ENCODE results near the gene CAV3. TPM values are rescaled to one million over a fixed set of nuclear protein-coding genes. Genes with fewer than 3 reads are reported as not detected.

CAV3 gene
- total RNA-seq, 1 experiment from 2014 or later: not detected

GRCh38 chr3:8755564-8756237 lies 22.1 kb downstream of the CAV3 start:
- in situ Hi-C loops (cut with HindIII; ENCODE audit: low pct_unique_long_range_greater_than_20kb, low sequenced_read_pairs): no loop called here

GRCh38 chr3:8756671-8757070 lies 23.1 kb downstream of the CAV3 start:
- DNase-seq (ENCODE audit: low read depth, low spot score): no peak
- in situ Hi-C loops (cut with HindIII; ENCODE audit: low pct_unique_long_range_greater_than_20kb, low sequenced_read_pairs): no loop called here

More at GRCh38 chr3:8755564-8756237, 22.1 kb downstream of the CAV3 start:
- peak; percentile 56 for DNase-seq (ENCODE audit: low read depth, low spot score)

- in situ Hi-C loops (cut with HindIII; ENCODE audit: low pct_unique_long_range_greater_than_20kb, low sequenced_read_pairs): no loop called here
- DNase-seq (ENCODE audit: low read depth, low spot score): peak; percentile 33
These were observed 24.2 kb downstream of the CAV3 start for GRCh38 chr3:8757551-8758518.

- DNase-seq (ENCODE audit: low read depth, low spot score): no peak
- in situ Hi-C loops (cut with HindIII; ENCODE audit: low pct_unique_long_range_greater_than_20kb, low sequenced_read_pairs): no loop called here
These were observed 25.6 kb downstream of the CAV3 start for GRCh38 chr3:8759038-8759707.

GRCh38 chr3:8760091-8760490 lies 26.5 kb downstream of the CAV3 start:
- in situ Hi-C loops (cut with HindIII; ENCODE audit: low pct_unique_long_range_greater_than_20kb, low sequenced_read_pairs): no loop called here

GRCh38 chr3:8760506-8760905 lies 26.9 kb downstream of the CAV3 start:
- in situ Hi-C loops (cut with HindIII; ENCODE audit: low pct_unique_long_range_greater_than_20kb, low sequenced_read_pairs): no loop called here
- no peak for DNase-seq (ENCODE audit: low read depth, low spot score)

More at GRCh38 chr3:8760091-8760490, 26.5 kb downstream of the CAV3 start:
- no peak for DNase-seq (ENCODE audit: low read depth, low spot score)

- in situ Hi-C loops (cut with HindIII; ENCODE audit: low pct_unique_long_range_greater_than_20kb, low sequenced_read_pairs): no loop called here
- DNase-seq (ENCODE audit: low read depth, low spot score): no peak
These were observed 28.3 kb downstream of the CAV3 start for GRCh38 chr3:8761866-8762265.

- DNase-seq (ENCODE audit: low read depth, low spot score): no peak
- in situ Hi-C loops (cut with HindIII; ENCODE audit: low pct_unique_long_range_greater_than_20kb, low sequenced_read_pairs): no loop called here
These were observed 29.2 kb downstream of the CAV3 start for GRCh38 chr3:8762607-8763377.

GRCh38 chr3:8764528-8764927 lies 30.9 kb downstream of the CAV3 start:
- in situ Hi-C loops (cut with HindIII; ENCODE audit: low pct_unique_long_range_greater_than_20kb, low sequenced_read_pairs): no loop called here
- no peak for DNase-seq (ENCODE audit: low read depth, low spot score)

- in situ Hi-C loops (cut with HindIII; ENCODE audit: low pct_unique_long_range_greater_than_20kb, low sequenced_read_pairs): no loop called here
- no peak for DNase-seq (ENCODE audit: low read depth, low spot score)
These were observed 31.9 kb downstream of the CAV3 start for GRCh38 chr3:8765528-8765927.

- in situ Hi-C loops (cut with HindIII; ENCODE audit: low pct_unique_long_range_greater_than_20kb, low sequenced_read_pairs): no loop called here
- DNase-seq (ENCODE audit: low read depth, low spot score): no peak
These were observed 32.5 kb downstream of the CAV3 start for GRCh38 chr3:8766148-8766547.

GRCh38 chr3:8767256-8767666 lies 33.7 kb downstream of the CAV3 start:
- no peak for DNase-seq (ENCODE audit: low read depth, low spot score)
- in situ Hi-C loops (cut with HindIII; ENCODE audit: low pct_unique_long_range_greater_than_20kb, low sequenced_read_pairs): no loop called here

- in situ Hi-C loops (cut with HindIII; ENCODE audit: low pct_unique_long_range_greater_than_20kb, low sequenced_read_pairs): no loop called here
- no peak for DNase-seq (ENCODE audit: low read depth, low spot score)
These were observed 34.2 kb downstream of the CAV3 start for GRCh38 chr3:8767667-8768363.

GRCh38 chr3:8768364-8769087 lies 34.9 kb downstream of the CAV3 start:
- DNase-seq (ENCODE audit: low read depth, low spot score): no peak
- in situ Hi-C loops (cut with HindIII; ENCODE audit: low pct_unique_long_range_greater_than_20kb, low sequenced_read_pairs): no loop called here

GRCh38 chr3:8769088-8769822 lies 35.7 kb downstream of the CAV3 start, which contains the start of gene OXTR:
TSS of gene OXTR (minus strand) at chr3:8769613. CDS start at chr3:8768187, 1,426 bp downstream.
- peak; percentile 64 for DNase-seq (ENCODE audit: low read depth, low spot score)
- in situ Hi-C loops (cut with HindIII; ENCODE audit: low pct_unique_long_range_greater_than_20kb, low sequenced_read_pairs): no loop called here

Measured in SK-MEL-5 (cell line).